GM12891 (cell line): ENCODE results near the gene LZIC.
A peak's percentile ranks its signal among the peaks of the same experiment; 100 is the strongest.

Source experiments
- DNase-seq: peaks from one replicate; pipeline ENCODE4 v3.0.0; 2011; ENCODE audit warnings: low spot score; ENCODE audit not compliant: insufficient read length
- FAIRE-seq: peaks from 2 replicates; lab custom pipeline; 2011; peaks lifted over from hg19 to GRCh38; lab: Jason Lieb, UNC
- PAX5 ChIP-seq: IDR thresholded peaks from 2 replicates; pipeline ENCODE4 v1.6.1; 2011; ENCODE audit warnings: low read length, moderate library complexity, mild to moderate bottlenecking; ENCODE audit not compliant: insufficient read depth, severe bottlenecking
- POLR2A ChIP-seq: IDR thresholded peaks from 2 replicates; pipeline ENCODE4 v1.6.1; 2011; ENCODE audit warnings: low read depth, low read length, control low read depth
- POLR2AphosphoS5 ChIP-seq: IDR thresholded peaks from 2 replicates; pipeline ENCODE4 v1.6.1; 2011; ENCODE audit warnings: low read depth, low read length, control low read depth
- POU2F2 ChIP-seq: IDR thresholded peaks from 2 replicates; pipeline ENCODE4 v1.6.1; 2011; ENCODE audit warnings: low read depth, mild to moderate bottlenecking, control low read depth, low read length, moderate library complexity
- SPI1 ChIP-seq: IDR thresholded peaks from 2 replicates; pipeline ENCODE4 v1.6.1; 2011; ENCODE audit warnings: low read depth, low read length, control low read depth
- TAF1 ChIP-seq: IDR thresholded peaks from 2 replicates; pipeline ENCODE4 v1.6.1; 2011; ENCODE audit warnings: low read depth, low read length, control low read depth

The LZIC gene

GRCh38 chr1:9901148-9902059, 41.8 kb downstream of the LZIC start:
- TF ChIP-seq PAX5 (no peak), POU2F2 (no peak), POLR2AphosphoS5 (no peak), TAF1 (no peak), SPI1 (no peak)
- DNase-seq: no peak
- no peak for FAIRE-seq

DNA sequence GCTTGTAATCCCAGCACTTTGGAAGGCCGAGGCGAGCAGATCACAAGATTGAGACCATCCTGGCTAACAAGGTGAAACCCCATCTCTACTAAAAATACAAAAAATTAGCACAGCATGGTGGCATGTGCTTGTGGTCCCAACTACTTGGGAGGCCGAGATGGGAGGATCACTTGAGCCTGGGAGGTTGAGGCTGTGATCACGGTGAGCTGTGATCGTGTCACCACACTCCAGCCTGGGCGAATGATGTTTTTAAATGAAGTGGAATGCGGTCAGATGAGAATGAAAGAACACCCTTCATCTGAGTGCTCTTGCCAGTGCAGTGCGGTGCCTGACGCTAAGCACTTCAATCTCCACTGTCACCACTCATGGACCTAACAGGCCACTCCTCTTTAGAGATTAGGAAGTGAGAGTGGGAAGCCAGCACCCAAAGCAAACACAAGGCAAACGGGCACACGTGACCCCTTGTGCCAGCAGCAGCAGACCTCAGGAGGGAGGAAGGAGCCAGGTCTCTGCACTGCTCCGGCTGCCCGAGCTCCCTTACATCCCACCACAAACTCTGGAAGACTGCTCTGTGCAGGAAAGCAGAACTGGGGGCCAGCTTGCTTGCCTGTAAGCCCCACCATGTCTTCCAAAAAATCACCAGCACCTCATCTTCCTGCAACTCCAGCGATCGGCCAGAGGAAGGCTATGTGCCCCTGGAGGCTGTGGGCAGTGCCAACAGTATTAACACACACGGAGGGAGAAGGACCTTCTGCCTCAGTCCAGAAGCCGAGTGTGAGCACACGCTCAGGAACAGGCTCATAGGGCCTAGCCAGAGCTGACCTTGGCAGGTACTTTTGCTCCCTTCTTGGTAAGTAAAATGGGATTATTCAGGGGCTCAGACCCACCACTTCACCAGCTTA, 42.8 kb downstream of the LZIC start:
- no peak for DNase-seq
- TF ChIP-seq SPI1 (peak; percentile 76), POLR2A (no peak)
- FAIRE-seq: peak; percentile 75

DNA sequence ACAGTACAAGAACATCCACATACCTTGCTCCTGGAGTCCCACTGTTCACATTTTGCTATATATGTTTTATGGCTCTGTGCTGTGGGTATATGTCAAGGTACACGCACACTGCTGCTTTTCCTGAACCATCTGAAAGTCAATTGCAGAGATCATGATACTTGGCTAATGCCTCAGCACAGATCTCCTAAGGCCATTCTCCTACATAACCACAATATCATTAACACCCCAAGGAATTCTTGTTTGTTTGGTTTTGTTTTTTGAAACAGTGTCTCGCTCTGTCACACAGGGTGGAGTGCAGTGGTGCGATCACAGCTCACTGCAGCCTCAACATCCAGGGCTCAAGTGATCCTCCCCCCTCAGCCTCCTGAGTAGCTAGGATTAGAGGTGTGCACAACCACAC, 49.1 kb downstream of the LZIC start:
- FAIRE-seq: peak; percentile 41
- DNase-seq: no peak
- TF ChIP-seq SPI1 (no peak), POLR2A (no peak), POU2F2 (no peak), TAF1 (no peak), PAX5 (no peak), POLR2AphosphoS5 (no peak)

GRCh38 chr1:9892563-9893528, 50.3 kb downstream of the LZIC start:
- TF ChIP-seq TAF1: no peak
- TF ChIP-seq POU2F2: no peak
- no peak for TF ChIP-seq SPI1
- no peak for TF ChIP-seq POLR2AphosphoS5
- no peak for TF ChIP-seq PAX5
- TF ChIP-seq POLR2A: no peak
- peak; percentile 45 for FAIRE-seq
- no peak for DNase-seq

DNA sequence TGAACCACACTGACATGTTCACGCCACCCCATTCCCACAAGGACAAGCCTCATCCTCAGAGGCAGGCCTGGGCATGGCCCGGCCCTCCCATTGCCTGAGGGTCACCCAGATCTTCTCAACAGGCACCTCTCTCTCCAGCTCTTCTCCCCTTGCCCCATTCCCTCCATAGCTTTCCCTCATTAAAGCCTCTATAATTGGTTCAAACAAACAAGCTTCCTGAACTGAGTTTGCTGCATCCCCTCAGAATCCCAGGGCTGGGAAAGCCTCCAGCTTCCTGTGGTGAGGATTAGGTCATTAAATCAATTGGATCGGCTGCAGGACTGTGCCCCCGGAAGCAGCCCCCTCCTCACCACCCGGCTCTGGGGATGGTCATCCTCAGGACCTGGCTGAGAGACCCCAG, 52.0 kb downstream of the LZIC start:
- FAIRE-seq: no peak
- TF ChIP-seq POLR2AphosphoS5 (no peak), POLR2A (no peak), POU2F2 (no peak), TAF1 (no peak), PAX5 (no peak), SPI1 (no peak)
- no peak for DNase-seq

GRCh38 chr1:9890224-9890731, 52.9 kb downstream of the LZIC start:
- TF ChIP-seq SPI1: no peak
- DNase-seq (no peak), FAIRE-seq (no peak)

DNA sequence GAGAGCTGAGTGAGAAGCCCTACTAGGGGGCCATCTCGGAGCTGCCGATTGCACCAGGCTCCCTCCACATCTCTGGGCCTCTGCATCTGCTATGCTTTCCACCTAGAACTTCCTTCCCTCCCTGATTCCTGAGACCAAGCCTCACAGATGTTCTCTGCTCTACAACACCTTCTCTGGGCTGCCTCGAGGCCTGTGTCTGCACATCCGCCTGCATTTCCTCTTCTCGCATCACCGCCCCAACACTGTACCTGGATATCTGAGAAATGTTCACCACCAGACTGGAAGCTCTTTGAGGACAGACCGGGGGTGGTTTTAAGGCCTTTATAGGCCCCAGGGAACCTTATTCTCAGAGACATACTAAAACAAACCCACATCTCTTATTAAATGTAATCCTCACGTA, 53.8 kb downstream of the LZIC start:
- TF ChIP-seq SPI1: no peak
- TF ChIP-seq POU2F2: no peak
- TF ChIP-seq PAX5: no peak
- no peak for TF ChIP-seq TAF1
- TF ChIP-seq POLR2AphosphoS5: no peak
- TF ChIP-seq POLR2A: no peak
- no peak for FAIRE-seq

DNA sequence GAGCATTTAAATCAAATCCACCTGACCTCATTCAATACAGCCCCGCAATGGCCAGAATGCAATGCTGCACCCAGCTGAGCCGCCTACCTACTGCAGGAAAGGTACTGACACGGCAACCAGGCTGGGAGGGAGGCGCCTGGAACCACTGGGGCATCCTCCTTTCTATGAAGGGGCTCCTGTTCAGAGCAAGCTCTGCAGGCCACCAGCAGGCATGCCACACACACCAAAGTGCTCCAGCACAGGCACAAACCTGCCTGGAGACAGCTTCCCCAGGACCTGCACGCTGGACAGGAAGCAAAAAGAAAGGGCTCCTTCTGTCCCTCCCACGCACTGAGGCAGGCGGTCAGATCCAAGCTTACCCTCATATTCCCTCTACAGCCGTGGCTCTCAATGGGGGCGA, 54.3 kb downstream of the LZIC start:
- TF ChIP-seq TAF1 (no peak), PAX5 (no peak), POLR2AphosphoS5 (no peak), SPI1 (no peak), POU2F2 (no peak), POLR2A (no peak)
- FAIRE-seq (no peak), DNase-seq (no peak)

More for the DNA sequence above, 53.8 kb downstream of the LZIC start:
- DNase-seq: no peak

DNA sequence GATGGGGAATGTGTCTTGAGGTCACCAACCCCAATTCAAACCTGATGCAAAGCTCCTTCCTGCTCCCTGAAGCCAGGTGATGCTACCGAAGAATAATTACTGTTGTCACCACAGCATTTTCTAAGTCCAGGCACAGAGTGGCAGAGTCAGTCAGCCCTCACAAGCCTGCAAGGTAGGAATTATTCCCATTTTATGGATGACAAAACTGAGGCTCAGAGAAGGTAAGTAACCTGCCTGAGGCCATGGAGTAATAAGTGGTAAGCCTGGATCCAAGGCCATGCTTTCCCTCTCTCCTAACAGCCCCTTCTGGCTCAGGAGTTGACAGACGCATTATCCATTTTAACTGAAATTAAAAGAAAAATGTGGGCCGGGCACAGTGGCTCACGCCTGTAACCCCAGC, 56.1 kb downstream of the LZIC start:
- DNase-seq (no peak), FAIRE-seq (no peak)
- TF ChIP-seq SPI1 (no peak), PAX5 (no peak), POLR2AphosphoS5 (no peak)
